WTC11 (cell line): ENCODE data around the gene TMEM253. TPM values are rescaled to one million over a fixed set of nuclear protein-coding genes. Genes with fewer than 3 reads are reported as not detected.
A peak's percentile ranks its signal among the peaks of the same experiment; 100 is the strongest.

Experiments used
- ATAC-seq: fragments of 200-7000 bp; cut with Tn5 transposase; 2 replicates; pipeline ENCODE4 v1.10.0; 2021; ENCODE audit warnings: mild to moderate bottlenecking, moderate library complexity
- CTCF ChIA-PET: fragments of 300-600 bp; sonication (Branson Sonifier 250); formaldehyde crosslinking; loops from one replicate; lab custom pipeline; 2021; ENCODE audit warnings: antibody characterized with exemption; lab: Charles Lee
- POLR2A ChIA-PET: fragments of 350-600 bp; sonication (Branson Sonifier 250); formaldehyde crosslinking; loops from one replicate; lab custom pipeline; 2021; ENCODE audit warnings: antibody characterized with exemption; lab: Charles Lee
- DNase-seq: peaks from one replicate; pipeline ENCODE4 v3.0.0; 2021; ENCODE audit warnings: low spot score
- H3K27ac Mint-ChIP-seq: 2 replicates; pipeline ENCODE4 v1.8.0; 2021; ENCODE audit warnings: mixed read lengths
- H3K27me3 Mint-ChIP-seq: 2 replicates; pipeline ENCODE4 v1.8.0; 2021; ENCODE audit warnings: low read depth, mild to moderate bottlenecking, moderate library complexity, mixed read lengths
- H3K36me3 Mint-ChIP-seq: 2 replicates; pipeline ENCODE4 v1.8.0; 2021; ENCODE audit warnings: mixed read lengths
- H3K4me1 Mint-ChIP-seq: 2 replicates; pipeline ENCODE4 v1.8.0; 2022; ENCODE audit warnings: mixed read lengths
- H3K4me3 Mint-ChIP-seq: 2 replicates; pipeline ENCODE4 v1.8.0; 2021; ENCODE audit warnings: mild to moderate bottlenecking, moderate library complexity, mixed read lengths
- H3K9me3 Mint-ChIP-seq: 2 replicates; pipeline ENCODE4 v1.8.0; 2021; ENCODE audit warnings: mixed read lengths
- AFF4 ChIP-seq: sonication (generic); formaldehyde crosslinking; IDR thresholded peaks from 2 replicates; pipeline ENCODE4 v1.8.1; 2023; ENCODE audit warnings: mild to moderate bottlenecking, missing genetic modification reagents, borderline replicate concordance
- GABPB1 ChIP-seq: sonication (generic); formaldehyde crosslinking; IDR thresholded peaks from 2 replicates; pipeline ENCODE4 v1.8.1; 2023; ENCODE audit warnings: mild to moderate bottlenecking, missing genetic modification reagents
- IRF2 ChIP-seq: sonication (generic); formaldehyde crosslinking; IDR thresholded peaks from 2 replicates; pipeline ENCODE4 v1.8.0; 2022; ENCODE audit warnings: low read depth, missing genetic modification reagents, borderline replicate concordance
- RORB ChIP-seq: fragments of 250-450 bp; sonication (Bioruptor Pico); IDR thresholded peaks from 2 replicates; pipeline ENCODE4 v1.9.0; 2021; ENCODE audit warnings: mild to moderate bottlenecking
- SOX15 ChIP-seq: fragments of 250-450 bp; sonication (Bioruptor Pico); IDR thresholded peaks from 2 replicates; pipeline ENCODE4 v1.9.0; 2021; ENCODE audit warnings: mild to moderate bottlenecking
- TEAD1 ChIP-seq: sonication (generic); formaldehyde crosslinking; IDR thresholded peaks from 2 replicates; pipeline ENCODE4 v1.8.0; 2022; ENCODE audit warnings: mild to moderate bottlenecking, missing genetic modification reagents
- ZMAT4 ChIP-seq: fragments of 250-450 bp; sonication (Bioruptor Pico); IDR thresholded peaks from 2 replicates; pipeline ENCODE4 v1.9.0; 2021; ENCODE audit warnings: mild to moderate bottlenecking
- ZNF232 ChIP-seq: sonication (generic); formaldehyde crosslinking; IDR thresholded peaks from 2 replicates; pipeline ENCODE4 v1.8.0; 2022; ENCODE audit warnings: mild to moderate bottlenecking, missing genetic modification reagents
- ZNF423 ChIP-seq: fragments of 250-450 bp; sonication (Bioruptor Pico); IDR thresholded peaks from 2 replicates; pipeline ENCODE4 v2.1.2; 2022; ENCODE audit warnings: mild to moderate bottlenecking, moderate library complexity
- total RNA-seq: library from RNA; stranded (reverse); gene quantifications from 3 replicates; pipeline ENCODE4 v1.2.3, GENCODE V29; 2021
- TF ChIP-seq, protein P1 (sequence below): sonication (generic); formaldehyde crosslinking; IDR thresholded peaks from 2 replicates; pipeline ENCODE4 v1.8.1; 2023; ENCODE audit warnings: mild to moderate bottlenecking, missing genetic modification reagents
- TF ChIP-seq, protein P2 (sequence below): sonication (generic); formaldehyde crosslinking; conservative IDR thresholded peaks from 2 replicates; pipeline ENCODE4 v1.8.1; 2023; ENCODE audit warnings: mild to moderate bottlenecking, low read depth, missing genetic modification reagents, moderate library complexity
- TF ChIP-seq, protein P3 (sequence below): sonication (generic); formaldehyde crosslinking; conservative IDR thresholded peaks from 2 replicates; pipeline ENCODE4 v1.8.1; 2022; ENCODE audit warnings: mild to moderate bottlenecking, missing genetic modification reagents

Gene TMEM253
- total RNA-seq, 1 experiment from 2014 or later, result 1.7 TPM

GRCh38 chr14:21072031-21072473 is 28.8 kb upstream of the TMEM253 start:
- DNase-seq (no peak), ATAC-seq (no peak)
- peak overlapping the region; percentile 80 for H3K27ac Mint-ChIP-seq

More at GRCh38 chr14:21072031-21072473, 28.8 kb upstream of the TMEM253 start:
- H3K36me3 Mint-ChIP-seq, result peaks cover 33% of the 10 kb centered on the region
- H3K9me3 Mint-ChIP-seq, result no peaks in the 10 kb centered on the region
- TF ChIP-seq SOX15 (no peak), ZNF232 (CRISPR knock-in tag) (no peak), ZNF423 (CRISPR knock-in tag) (no peak), AFF4 (CRISPR knock-in tag) (no peak), ZMAT4 (CRISPR knock-in tag) (no peak), TEAD1 (no peak), RORB (no peak), IRF2 (CRISPR knock-in tag) (no peak), GABPB1 (CRISPR knock-in tag) (no peak)
- TF ChIP-seq, protein P1, sequence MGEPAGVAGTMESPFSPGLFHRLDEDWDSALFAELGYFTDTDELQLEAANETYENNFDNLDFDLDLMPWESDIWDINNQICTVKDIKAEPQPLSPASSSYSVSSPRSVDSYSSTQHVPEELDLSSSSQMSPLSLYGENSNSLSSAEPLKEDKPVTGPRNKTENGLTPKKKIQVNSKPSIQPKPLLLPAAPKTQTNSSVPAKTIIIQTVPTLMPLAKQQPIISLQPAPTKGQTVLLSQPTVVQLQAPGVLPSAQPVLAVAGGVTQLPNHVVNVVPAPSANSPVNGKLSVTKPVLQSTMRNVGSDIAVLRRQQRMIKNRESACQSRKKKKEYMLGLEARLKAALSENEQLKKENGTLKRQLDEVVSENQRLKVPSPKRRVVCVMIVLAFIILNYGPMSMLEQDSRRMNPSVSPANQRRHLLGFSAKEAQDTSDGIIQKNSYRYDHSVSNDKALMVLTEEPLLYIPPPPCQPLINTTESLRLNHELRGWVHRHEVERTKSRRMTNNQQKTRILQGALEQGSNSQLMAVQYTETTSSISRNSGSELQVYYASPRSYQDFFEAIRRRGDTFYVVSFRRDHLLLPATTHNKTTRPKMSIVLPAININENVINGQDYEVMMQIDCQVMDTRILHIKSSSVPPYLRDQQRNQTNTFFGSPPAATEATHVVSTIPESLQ (CRISPR knock-in tag), result no peak
- TF ChIP-seq, protein P2, sequence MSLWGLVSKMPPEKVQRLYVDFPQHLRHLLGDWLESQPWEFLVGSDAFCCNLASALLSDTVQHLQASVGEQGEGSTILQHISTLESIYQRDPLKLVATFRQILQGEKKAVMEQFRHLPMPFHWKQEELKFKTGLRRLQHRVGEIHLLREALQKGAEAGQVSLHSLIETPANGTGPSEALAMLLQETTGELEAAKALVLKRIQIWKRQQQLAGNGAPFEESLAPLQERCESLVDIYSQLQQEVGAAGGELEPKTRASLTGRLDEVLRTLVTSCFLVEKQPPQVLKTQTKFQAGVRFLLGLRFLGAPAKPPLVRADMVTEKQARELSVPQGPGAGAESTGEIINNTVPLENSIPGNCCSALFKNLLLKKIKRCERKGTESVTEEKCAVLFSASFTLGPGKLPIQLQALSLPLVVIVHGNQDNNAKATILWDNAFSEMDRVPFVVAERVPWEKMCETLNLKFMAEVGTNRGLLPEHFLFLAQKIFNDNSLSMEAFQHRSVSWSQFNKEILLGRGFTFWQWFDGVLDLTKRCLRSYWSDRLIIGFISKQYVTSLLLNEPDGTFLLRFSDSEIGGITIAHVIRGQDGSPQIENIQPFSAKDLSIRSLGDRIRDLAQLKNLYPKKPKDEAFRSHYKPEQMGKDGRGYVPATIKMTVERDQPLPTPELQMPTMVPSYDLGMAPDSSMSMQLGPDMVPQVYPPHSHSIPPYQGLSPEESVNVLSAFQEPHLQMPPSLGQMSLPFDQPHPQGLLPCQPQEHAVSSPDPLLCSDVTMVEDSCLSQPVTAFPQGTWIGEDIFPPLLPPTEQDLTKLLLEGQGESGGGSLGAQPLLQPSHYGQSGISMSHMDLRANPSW, result no peak
- TF ChIP-seq, protein P3, sequence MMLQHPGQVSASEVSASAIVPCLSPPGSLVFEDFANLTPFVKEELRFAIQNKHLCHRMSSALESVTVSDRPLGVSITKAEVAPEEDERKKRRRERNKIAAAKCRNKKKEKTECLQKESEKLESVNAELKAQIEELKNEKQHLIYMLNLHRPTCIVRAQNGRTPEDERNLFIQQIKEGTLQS (CRISPR knock-in tag), result no peak
- peaks cover 30% of the 10 kb centered on the region for H3K4me1 Mint-ChIP-seq
- H3K4me3 Mint-ChIP-seq, result peak overlapping the region; percentile 89
- peaks cover 4% of the 10 kb centered on the region; the same call in 1 of the 2 replicates for H3K27me3 Mint-ChIP-seq
- CTCF ChIA-PET, result interaction anchor here (0.6 to 4.6 kb wide), 27 partner anchors 9 to 1694 kb away, joined by 3 to 165 read pairs (median 10); partner anchors contain the start of genes RNASE4, SLC39A2, TMEM253 and ZNF219
- POLR2A ChIA-PET, result interaction anchor here (0.6 to 3.0 kb wide), 12 partner anchors 12 to 729 kb away, joined by 3 to 74 read pairs (median 7); partner anchors contain the start of genes PARP2 and TMEM253
